Calu3 (cell line): ENCODE measurements around the gene CUL5. TPM values are rescaled to one million over a fixed set of nuclear protein-coding genes. Genes with fewer than 3 reads are reported as not detected.

Source experiments
- BruUV-seq: library from RNA; stranded (reverse); fragments of 400-500 nt; replicated peaks from 2 replicates; lab custom pipeline; 2021; lab: Mats Ljungman, UMichigan
- CTCF ChIA-PET: fragments of 300-600 bp; sonication (Branson Sonifier 250); formaldehyde crosslinking; loops from one replicate; lab custom pipeline; 2022; ENCODE audit warnings: antibody characterized with exemption; lab: Charles Lee
- DNase-seq: peaks from one replicate; pipeline ENCODE4 v3.0.0; 2022
- H3K27ac Mint-ChIP-seq: one replicate; pipeline ENCODE4 v1.8.0; 2022; ENCODE audit warnings: mixed read lengths; ENCODE audit not compliant: unreplicated experiment
- H3K27me3 Mint-ChIP-seq: one replicate; pipeline ENCODE4 v1.8.0; 2022; ENCODE audit warnings: mixed read lengths; ENCODE audit not compliant: unreplicated experiment
- H3K36me3 Mint-ChIP-seq: one replicate; pipeline ENCODE4 v1.8.0; 2022; ENCODE audit warnings: mild to moderate bottlenecking, moderate library complexity, mixed read lengths; ENCODE audit not compliant: insufficient read depth, unreplicated experiment
- H3K4me1 Mint-ChIP-seq: one replicate; pipeline ENCODE4 v1.8.0; 2022; ENCODE audit warnings: mild to moderate bottlenecking, low read depth, mixed read lengths; ENCODE audit not compliant: unreplicated experiment
- H3K4me3 Mint-ChIP-seq: one replicate; pipeline ENCODE4 v1.8.0; 2022; ENCODE audit warnings: mild to moderate bottlenecking, low read depth, moderate library complexity, mixed read lengths; ENCODE audit not compliant: unreplicated experiment
- H3K9me3 Mint-ChIP-seq: one replicate; pipeline ENCODE4 v1.8.0; 2022; ENCODE audit warnings: low read depth, mixed read lengths; ENCODE audit not compliant: unreplicated experiment
- intact Hi-C: fragments of 100-400 bp; cut with micrococcal nuclease; formaldehyde crosslinking; loops from one replicate; pipeline ENCODE4 v1.10.0; 2022; ENCODE audit not compliant: unreplicated experiment
- total RNA-seq: library from RNA; stranded (reverse); gene quantifications from 2 replicates; pipeline ENCODE4 v1.2.3, GENCODE V29; 2022
- TF ChIP-seq, protein P1 (sequence below): fragments of 200-600 bp; IDR thresholded peaks from one replicate; pipeline ENCODE4 v1.8.0; 2022; ENCODE audit warnings: antibody characterized with exemption; ENCODE audit not compliant: unreplicated experiment

The CUL5 gene
- total RNA-seq, 1 experiment from 2014 or later: 17.2 TPM

DNA sequence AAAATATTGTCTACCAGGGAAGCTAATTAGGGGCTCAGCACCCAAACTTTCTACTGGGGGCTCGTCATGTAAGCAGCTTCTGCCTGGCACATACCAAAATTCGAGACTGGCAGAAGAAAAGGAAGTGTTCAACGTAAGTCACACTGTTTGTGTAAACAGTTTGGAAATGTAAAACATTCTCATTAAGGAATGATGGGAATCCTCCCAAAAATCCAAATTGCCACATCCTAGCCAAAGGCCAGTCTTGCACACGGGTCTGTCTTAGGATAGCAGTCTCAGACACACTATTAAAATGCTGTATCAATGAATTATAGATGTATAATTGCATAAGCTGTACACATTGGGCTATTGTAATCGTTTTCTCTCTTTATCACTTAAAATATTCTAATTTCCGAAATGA, 28.9 kb downstream of the CUL5 start:
- no TSS peak for BruUV-seq
- TF ChIP-seq, protein P1, sequence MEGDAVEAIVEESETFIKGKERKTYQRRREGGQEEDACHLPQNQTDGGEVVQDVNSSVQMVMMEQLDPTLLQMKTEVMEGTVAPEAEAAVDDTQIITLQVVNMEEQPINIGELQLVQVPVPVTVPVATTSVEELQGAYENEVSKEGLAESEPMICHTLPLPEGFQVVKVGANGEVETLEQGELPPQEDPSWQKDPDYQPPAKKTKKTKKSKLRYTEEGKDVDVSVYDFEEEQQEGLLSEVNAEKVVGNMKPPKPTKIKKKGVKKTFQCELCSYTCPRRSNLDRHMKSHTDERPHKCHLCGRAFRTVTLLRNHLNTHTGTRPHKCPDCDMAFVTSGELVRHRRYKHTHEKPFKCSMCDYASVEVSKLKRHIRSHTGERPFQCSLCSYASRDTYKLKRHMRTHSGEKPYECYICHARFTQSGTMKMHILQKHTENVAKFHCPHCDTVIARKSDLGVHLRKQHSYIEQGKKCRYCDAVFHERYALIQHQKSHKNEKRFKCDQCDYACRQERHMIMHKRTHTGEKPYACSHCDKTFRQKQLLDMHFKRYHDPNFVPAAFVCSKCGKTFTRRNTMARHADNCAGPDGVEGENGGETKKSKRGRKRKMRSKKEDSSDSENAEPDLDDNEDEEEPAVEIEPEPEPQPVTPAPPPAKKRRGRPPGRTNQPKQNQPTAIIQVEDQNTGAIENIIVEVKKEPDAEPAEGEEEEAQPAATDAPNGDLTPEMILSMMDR: no peak
- Mint-ChIP-seq H3K36me3 (peaks cover 9% of the 10 kb centered on the region), H3K27me3 (no peaks in the 10 kb centered on the region), H3K9me3 (no peaks in the 10 kb centered on the region), H3K4me1 (no peaks in the 10 kb centered on the region), H3K27ac (no peak overlapping the region), H3K4me3 (no peak overlapping the region)
- no peak for DNase-seq
- intact Hi-C loops: no loop called here
- CTCF ChIA-PET: interaction anchor here (0.7 kb wide), 1 partner anchor 45 kb away, joined by 4 read pairs; no protein-coding TSS in a partner anchor

DNA sequence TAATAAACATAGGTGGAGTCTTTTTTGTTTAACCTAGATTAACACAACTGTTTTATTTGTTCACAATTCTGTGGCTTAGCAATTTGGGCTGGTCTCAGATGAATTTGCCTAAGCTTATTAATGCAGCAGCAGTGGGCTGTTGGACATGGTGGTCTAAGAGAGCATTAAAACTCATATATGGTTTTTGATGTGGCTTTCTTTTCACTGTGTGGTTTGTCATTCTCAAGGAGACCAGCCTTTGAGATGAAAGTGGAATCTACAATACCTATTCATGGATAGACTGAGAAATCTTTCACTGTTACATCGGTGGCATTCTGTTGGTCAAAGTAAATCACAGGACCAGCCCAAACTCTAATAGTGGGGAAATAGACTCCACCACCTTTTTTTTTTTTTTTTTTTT, 39.6 kb downstream of the CUL5 start:
- no peaks in the 10 kb centered on the region for H3K9me3 Mint-ChIP-seq
- H3K4me3 Mint-ChIP-seq: no peak overlapping the region
- no peak for DNase-seq
- BruUV-seq: no TSS peak
- H3K27me3 Mint-ChIP-seq: no peaks in the 10 kb centered on the region
- H3K27ac Mint-ChIP-seq: no peak overlapping the region
- intact Hi-C loops: no loop called here
- CTCF ChIA-PET: no interaction called here
- no peaks in the 10 kb centered on the region for H3K4me1 Mint-ChIP-seq
- peaks cover 5% of the 10 kb centered on the region for H3K36me3 Mint-ChIP-seq
- TF ChIP-seq, protein P1: no peak

DNA sequence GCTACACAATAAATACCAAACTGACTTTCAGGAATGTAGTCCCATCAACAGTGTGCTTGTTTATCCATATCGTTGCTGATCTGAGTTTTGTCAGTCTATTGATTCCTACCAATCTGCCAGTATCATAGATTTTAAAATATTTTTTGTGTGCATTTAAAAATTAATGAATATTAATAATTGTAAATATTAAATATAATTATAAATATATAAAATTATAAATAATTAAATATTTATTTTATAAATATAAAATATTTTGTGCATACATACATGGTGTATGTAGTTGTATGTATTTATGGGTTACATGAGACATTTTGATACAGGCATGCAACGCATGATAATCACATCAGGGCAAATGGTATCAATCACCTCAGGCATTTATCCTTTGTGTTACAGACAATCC, 53.6 kb downstream of the CUL5 start:
- Mint-ChIP-seq H3K36me3 (peaks cover 4% of the 10 kb centered on the region), H3K9me3 (no peaks in the 10 kb centered on the region), H3K4me1 (no peaks in the 10 kb centered on the region), H3K4me3 (no peak overlapping the region), H3K27me3 (no peaks in the 10 kb centered on the region), H3K27ac (no peak overlapping the region)
- TF ChIP-seq, protein P1: no peak
- CTCF ChIA-PET: no interaction called here
- intact Hi-C loops: no loop called here
- BruUV-seq: no TSS peak
- no peak for DNase-seq

DNA sequence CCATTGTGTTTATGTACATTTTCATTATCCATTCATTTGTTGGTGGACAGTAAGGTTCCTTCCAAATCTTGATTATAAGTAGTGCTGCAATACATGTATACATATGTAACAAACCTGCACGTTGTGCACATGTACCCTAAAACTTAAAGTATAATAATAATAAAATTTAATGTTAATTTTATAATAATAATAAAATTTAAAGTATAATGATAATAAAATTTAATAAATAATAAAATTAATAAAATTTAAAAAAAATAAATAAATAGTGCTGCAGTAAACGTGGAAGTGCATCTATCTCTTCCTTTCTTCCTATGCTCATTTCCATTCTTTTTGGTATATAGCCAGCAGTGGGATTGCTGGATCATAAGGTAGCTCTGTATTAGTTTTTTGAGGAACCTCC, 54.7 kb downstream of the CUL5 start:
- no peak for DNase-seq
- Mint-ChIP-seq H3K27ac (no peak overlapping the region), H3K27me3 (no peaks in the 10 kb centered on the region), H3K9me3 (no peaks in the 10 kb centered on the region), H3K36me3 (peaks cover 4% of the 10 kb centered on the region), H3K4me1 (no peaks in the 10 kb centered on the region), H3K4me3 (no peak overlapping the region)
- CTCF ChIA-PET: no interaction called here
- TF ChIP-seq, protein P1: no peak
- intact Hi-C loops: no loop called here
- no TSS peak for BruUV-seq
